ENCODE results near the gene GABRR1.
"Not testable (repeated sequence)": the region's sequence is repeated elsewhere in the genome, so short reads cannot be mapped to it uniquely, and the experiment has no call there.

The GABRR1 gene

GRCh38 chr6:89133981-89134380 is 83.2 kb downstream of the GABRR1 start:
- no peak overlapping the region for H3K4me3 ChIP-seq (ENCODE audit: low read depth, low read length)
- no peak for DNase-seq (ENCODE audit: low read depth, low spot score)
- TF ChIP-seq CTCF (IDR thresholded peaks at IDR 0.05; ENCODE audit: low read depth, low read length): no peak
- in situ Hi-C loops (cut with HindIII; ENCODE audit: low sequenced_read_pairs): no loop called here

- no peak overlapping the region for H3K4me3 ChIP-seq (ENCODE audit: low read depth, low read length)
- in situ Hi-C loops (cut with HindIII; ENCODE audit: low sequenced_read_pairs): no loop called here
- TF ChIP-seq CTCF (IDR thresholded peaks at IDR 0.05; ENCODE audit: low read depth, low read length): no peak
- no peak for DNase-seq (ENCODE audit: low read depth, low spot score)
Measured at GRCh38 chr6:89132057-89132456, 85.1 kb downstream of the GABRR1 start.

- in situ Hi-C loops (cut with HindIII; ENCODE audit: low sequenced_read_pairs): no loop called here
- no peak for DNase-seq (ENCODE audit: low read depth, low spot score)
- no peak overlapping the region for H3K4me3 ChIP-seq (ENCODE audit: low read depth, low read length)
- no peak for TF ChIP-seq CTCF (IDR thresholded peaks at IDR 0.05; ENCODE audit: low read depth, low read length)
Measured at GRCh38 chr6:89131599-89131998, 85.6 kb downstream of the GABRR1 start.

DNA sequence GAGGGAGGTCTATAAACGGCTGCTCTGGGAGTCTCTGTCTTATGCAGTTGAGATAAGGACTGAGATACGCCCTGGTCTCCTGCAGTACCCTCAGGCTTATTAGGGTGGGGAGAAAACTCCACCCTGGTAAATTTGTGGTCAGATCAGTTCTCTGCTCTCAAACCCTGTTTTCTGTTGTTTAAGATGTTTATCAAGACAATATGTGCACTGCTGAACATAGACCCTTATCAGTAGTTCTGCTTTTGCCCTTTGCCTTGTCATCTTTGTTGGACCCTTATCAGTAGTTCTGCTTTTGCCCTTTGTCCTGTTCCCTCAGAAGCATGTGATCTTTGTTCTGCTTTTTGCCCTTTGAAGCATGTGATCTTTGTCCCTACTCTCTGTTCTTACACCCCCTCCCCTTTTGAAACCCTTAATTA is 88.9 kb downstream of the GABRR1 start:
- DNase-seq (ENCODE audit: low read depth, low spot score); in situ Hi-C loops (cut with HindIII; ENCODE audit: low sequenced_read_pairs): not testable (repeated sequence)

More for the DNA sequence above, 88.9 kb downstream of the GABRR1 start:
- H3K4me3 ChIP-seq (ENCODE audit: low read depth, low read length): not testable (repeated sequence)

All from astrocyte of the spinal cord (primary cell).